A673 (cell line): ENCODE results near the gene MAN2B2.

Experiments
- EZH2 ChIP-seq: fragments of 200-600 bp; sonication (generic); IDR thresholded peaks from 2 replicates; pipeline ENCODE4 v1.6.1; 2017; ENCODE audit warnings: borderline replicate concordance, low read depth, mild to moderate bottlenecking, mixed read lengths, antibody characterized with exemption, low read length; ENCODE audit not compliant: poor library complexity, severe bottlenecking
- TF ChIP-seq, protein P1 (sequence below): fragments of 300-800, 200-600 bp; sonication (generic); conservative IDR thresholded peaks from 2 replicates; pipeline ENCODE4 v1.5.1; 2017; ENCODE audit warnings: low read depth, mild to moderate bottlenecking, antibody characterized with exemption, low read length, moderate library complexity, mixed read lengths

DNA sequence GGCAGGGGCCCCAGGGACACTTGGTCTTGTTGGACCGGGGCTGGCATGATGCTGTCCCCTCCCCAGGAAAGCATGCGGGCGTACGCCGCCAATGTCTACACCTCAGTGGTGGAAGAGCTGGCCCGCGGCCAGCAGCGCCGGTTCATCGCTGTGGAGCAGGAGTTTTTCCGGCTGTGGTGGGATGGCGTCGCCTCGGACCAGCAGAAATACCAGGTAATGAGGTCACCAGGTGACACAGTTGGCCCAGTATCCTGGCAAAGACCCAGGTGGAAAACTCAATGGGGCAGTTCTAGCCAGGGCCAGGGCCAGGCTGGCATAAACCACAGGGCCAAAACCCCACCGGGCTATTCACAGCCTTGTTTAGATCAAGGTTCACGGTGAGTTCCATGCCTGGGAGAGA lies 1.5 kb downstream of the MAN2B2 start:
- TF ChIP-seq, protein P1, sequence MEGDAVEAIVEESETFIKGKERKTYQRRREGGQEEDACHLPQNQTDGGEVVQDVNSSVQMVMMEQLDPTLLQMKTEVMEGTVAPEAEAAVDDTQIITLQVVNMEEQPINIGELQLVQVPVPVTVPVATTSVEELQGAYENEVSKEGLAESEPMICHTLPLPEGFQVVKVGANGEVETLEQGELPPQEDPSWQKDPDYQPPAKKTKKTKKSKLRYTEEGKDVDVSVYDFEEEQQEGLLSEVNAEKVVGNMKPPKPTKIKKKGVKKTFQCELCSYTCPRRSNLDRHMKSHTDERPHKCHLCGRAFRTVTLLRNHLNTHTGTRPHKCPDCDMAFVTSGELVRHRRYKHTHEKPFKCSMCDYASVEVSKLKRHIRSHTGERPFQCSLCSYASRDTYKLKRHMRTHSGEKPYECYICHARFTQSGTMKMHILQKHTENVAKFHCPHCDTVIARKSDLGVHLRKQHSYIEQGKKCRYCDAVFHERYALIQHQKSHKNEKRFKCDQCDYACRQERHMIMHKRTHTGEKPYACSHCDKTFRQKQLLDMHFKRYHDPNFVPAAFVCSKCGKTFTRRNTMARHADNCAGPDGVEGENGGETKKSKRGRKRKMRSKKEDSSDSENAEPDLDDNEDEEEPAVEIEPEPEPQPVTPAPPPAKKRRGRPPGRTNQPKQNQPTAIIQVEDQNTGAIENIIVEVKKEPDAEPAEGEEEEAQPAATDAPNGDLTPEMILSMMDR, result no peak
- no peak for TF ChIP-seq EZH2
